Measurements from ENCODE around the gene UTS2.

UTS2 gene, protein sequence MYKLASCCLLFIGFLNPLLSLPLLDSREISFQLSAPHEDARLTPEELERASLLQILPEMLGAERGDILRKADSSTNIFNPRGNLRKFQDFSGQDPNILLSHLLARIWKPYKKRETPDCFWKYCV

DNA sequence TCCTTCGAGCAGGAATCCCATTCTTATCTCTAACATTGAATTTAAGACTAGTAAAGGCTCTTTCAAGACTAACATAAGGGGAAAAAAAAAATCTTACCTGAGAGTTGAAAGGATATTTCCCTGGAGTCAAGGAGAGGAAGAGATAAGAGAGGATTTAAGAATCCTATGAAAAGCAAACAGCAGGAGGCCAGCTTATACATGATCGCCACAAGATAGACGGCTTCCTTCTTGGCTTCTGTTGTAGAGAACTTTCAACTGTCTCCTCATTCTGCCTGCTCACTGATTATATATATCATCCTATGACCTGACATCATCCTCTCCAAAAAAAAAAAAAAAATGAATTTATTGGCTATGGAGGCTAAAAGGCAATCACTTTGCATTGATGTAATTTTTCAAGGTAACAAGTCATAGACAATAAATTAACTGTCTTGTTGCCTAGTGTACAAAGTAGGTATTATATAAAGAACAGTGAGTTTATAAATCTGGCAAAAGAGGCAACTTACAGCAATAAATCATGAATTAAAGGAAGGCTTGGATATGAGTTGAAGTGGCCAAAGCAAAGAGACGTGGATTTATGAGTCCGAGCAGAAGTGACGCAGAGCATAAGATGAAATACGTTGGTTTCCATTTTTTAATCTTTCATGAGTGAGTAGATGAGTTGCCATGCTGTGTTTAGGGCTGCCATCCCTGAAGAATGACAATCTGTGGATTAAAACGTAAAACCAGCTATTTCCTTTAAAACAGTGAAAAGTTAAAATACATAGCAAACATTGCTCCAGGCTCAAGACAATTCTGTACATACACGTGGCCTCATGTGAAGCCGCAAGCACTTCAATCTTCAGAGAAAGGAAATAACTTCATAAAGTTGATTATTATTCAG lies at the start of gene UTS2:
Gene UTS2, minus strand, starts transcription at position 262 of the 880 bp plus-strand sequence. Its CDS starts 62 bp downstream, at position 200.
- no peak for DNase-seq (ENCODE audit: low read depth in 2 of 2)

DNA sequence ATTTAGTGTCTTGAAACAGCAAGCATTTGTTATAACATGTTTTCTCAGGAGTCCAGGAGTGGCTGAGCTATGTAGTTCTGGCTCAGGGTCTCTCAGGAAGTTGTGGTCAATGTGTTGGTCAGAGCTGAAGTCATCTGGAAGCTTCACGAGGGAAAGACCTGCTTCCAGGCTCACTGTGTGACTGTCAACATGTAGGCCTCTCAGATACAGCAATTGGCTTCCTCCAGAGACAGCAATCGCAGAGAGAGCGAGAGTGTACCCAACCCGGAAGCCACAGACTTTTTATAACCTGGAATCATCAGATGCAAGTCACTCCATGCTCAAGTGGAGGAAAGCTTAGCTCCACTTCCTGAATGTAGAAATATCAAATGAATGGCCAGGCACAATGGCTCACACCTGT lies 46.9 kb upstream of the UTS2 start:
- DNase-seq (ENCODE audit: low read depth in 2 of 2) = no peak

DNA sequence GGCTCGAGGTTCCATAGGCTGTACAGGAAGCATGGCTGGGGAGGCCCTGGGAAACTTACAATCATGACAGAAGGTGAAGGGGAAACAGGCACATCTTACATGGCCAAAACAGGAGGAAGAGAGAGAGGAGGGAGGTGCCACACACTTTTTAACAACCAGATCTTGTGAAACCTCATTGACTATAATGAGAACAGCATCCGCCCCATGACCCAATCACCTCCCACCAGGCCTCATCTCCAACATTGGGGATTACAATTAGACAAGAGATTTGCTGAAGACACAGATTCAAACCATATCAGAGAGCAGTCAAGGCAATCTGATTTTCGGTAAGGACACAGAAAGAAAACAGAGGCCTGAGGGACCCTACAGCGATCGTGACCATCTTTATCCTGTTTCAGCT lies 46.1 kb upstream of the UTS2 start:
- no peak for DNase-seq (ENCODE audit: low read depth in 2 of 2)

DNA sequence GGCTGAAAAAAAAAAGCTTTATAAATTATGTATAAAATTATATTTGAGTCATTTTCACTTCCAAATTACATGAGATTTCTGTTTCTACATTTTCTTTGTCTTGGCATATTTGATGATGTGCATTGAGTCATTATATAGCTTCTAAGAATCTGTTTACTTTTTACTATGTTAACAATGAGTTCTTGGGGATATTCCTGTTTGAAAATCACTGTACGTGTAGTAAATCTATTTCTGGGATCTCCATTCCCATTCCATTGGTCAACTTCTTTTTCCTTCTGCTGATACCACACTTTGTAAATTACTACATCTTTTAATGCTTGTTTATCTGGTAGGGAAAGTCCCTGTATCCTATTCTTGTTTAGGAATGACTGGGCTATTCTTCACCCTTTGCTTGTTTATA lies 44.1 kb upstream of the UTS2 start:
- DNase-seq (ENCODE audit: low read depth in 2 of 2) = no peak

DNA sequence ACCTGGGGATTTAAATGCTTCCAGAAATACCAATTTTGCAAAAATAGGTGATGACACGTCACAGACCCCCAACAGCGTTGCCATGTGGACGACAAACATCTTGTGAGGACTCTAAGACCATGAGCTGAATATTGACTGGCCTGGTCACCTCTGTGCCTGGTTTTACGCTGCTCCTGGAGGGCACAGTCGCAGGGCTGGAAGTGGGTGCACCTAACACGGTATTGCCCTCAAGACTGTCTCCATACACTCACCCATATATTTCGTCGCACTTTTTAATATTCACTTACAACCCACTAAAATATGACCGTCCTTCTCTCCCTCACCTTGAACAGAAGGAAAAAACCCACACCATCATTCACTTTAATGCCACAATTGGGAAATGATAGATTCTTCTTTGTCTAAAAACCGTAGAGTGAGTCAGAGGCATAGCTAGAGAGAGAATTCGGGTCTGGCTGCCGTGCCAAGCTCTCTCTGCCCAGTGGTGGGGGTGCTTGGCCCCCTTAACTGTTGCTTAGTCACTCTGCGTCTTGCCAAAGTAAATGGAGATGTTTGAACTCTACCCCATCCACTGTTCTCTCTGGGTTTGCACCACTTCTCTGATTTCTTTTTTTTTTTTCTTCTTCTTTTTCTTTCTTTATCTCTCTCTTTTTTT lies 40.8 kb upstream of the UTS2 start:
- no peak for DNase-seq (ENCODE audit: low read depth in 2 of 2)

DNA sequence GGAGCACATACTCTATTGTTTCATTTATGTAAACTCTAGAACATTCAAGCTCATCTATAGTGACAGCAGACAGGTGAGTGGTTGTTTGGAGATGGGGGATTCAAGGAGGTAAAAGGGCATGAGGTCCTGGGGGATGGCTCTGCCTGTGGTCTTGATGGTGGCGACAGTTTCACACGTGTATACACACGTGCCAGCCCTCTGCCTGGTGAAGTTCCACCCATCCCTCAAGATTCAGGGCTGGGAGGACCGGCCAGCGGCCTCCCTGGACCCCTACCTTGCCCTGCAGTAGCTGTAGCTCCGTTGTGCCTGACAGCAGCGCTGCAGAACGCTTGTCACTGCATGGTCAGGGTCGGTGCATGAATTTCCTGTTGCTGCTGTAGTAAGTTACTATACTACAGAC lies 38.9 kb upstream of the UTS2 start:
- DNase-seq (ENCODE audit: low read depth in 2 of 2) = no peak

DNA sequence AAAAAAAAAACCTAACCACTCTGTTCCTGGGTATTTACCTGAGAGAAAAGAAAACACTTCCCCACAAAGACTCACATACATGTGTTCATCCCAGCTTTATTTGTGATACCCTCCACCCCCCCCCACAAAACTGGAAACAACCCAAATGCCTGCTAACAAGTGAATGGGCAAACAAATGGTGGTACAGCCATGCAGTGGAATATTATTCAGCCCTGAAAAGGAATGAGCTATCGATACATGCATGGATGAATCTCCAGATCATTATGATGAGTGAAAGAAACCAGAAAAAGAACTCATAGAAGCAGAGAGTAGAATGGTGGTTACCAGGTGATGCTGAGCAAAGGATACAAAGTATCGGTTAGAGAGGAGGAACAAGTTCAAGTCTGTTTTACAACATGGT lies 38.0 kb upstream of the UTS2 start:
- no peak for DNase-seq (ENCODE audit: low read depth in 2 of 2)

DNA sequence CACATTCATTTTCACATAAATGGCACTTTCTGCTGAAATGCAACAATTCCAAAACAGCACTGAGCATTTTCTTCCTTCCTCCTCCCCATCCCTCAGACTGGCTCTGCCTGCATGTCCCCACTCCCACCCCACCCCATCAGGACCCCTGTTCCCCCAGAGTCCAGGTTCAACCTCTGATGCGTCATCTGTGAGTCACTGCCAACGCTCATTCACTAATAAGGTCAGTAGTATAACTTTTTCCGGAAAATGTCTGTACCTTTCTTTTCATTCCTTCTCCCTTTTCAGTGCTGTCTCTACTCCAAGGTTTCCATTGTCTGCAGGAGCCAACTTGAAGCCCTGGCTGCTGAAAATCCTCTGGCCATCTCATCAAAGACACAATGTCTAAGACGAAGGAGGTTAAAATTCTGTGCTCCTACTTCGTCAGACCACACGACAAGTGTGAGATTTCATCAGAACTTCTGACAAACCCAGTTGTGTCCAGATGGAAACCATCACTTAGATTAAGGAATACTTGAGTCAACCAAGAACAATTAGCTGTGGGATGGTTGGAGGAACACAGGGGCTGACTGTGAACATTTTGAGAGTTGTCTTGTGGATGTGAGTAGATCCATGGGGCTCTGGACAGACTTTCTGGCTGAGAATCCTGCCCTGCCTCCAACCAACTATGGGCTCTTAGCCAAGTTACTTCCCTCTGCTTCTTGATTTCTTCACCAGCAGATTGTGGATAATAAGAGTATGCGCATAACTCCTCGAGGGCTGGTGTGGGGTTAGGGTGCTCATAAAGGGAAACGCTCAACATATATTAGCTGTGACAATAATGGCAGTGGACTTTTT lies 35.6 kb upstream of the UTS2 start:
- no peak for DNase-seq (ENCODE audit: low read depth in 2 of 2)

DNA sequence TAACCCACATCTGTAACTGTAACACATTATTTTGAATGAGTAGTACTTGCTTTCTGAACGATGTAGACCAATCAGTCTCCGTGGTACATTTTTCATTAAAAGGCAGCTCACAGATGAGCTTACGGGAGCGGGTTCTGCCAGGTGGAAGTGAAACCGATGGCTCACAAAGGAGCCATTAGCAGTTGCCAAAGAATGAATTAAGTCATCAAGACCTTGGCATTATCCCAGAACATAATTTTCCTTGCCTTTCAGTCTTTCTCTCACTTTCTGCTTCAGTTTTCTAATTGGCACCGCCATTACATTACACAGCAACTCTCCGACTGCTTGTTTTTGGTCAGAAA lies 33.5 kb upstream of the UTS2 start:
- no peak for DNase-seq (ENCODE audit: low read depth in 2 of 2)

DNA sequence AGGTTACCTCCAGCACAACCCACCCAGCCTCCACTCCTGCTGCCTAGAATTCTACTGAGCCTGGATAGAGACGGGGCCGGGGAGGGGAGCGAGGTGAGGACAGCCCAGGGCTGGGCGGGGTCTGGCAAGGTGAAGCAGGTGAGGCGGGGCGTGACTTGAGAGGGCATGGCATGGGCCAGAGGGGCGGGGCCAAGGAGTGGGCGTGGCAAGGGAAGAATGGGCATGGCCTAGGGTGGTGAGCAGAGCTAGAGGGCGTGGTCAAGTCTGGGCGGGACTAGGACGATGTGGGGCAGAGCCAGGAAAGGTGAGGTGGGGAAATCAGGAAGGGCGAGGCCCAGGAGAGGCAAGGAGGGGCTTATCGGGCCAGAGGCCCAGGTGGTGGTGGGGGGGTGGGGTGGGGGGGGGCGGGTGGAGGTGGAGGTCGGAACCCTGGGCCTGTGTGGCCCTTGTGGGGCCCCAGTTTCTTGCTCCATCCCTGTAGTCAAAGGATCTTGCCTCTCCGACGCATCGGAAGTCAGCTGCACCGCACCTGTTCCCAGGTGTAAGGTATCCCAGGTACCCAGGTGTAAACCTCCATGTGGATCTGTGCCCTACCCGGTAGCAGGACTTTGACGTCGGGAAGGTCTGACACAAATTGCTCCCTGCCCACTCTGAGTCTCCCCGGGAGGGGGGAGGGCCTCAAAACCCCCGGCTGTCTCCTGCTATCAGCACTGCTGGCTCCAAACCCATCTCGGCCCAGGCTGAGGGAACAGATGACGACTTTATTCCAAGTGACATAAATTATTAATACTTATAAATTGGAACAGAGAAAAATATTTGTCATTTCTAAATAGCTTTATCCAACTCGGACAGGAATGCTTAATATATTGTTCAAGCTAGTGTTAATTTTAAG lies 32.9 kb upstream of the UTS2 start:
- peak; percentile 3 to 28 for DNase-seq (ENCODE audit: low read depth in 2 of 2)

DNA sequence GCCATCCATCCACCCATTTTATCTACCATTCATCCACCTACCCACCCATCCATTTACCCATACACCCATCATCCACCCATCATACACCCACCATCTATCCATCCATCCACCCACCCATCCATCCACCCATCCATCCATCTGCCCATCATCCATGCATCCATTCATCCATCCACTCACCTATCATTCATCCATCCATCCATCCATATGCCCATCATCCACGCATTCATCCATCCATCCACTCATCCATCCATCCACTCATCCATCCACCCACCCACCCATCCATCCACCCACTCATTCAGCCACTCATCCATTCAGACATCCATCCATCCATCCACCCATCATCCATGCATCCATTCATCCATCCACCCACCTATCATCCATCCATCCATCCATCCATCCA lies 31.9 kb upstream of the UTS2 start:
- no peak for DNase-seq (ENCODE audit: low read depth in 2 of 2)

DNA sequence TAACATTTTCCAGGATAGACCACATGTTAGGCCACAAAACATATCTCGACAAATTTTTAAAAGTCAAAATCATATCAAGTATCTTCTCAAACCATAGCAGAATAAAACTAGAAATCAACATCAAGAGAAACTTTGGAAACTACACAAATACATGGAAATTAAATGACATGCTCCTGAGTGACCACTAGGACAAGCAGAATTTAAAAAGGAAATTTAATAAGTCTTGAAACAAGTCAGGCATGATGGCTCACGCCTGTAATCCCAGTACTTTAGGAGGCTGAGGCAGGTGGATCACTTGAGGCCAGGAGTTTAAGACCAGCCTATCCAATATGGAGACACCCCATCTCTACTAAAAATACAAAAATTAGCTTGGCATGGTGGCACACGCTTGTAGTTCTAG lies 26.4 kb upstream of the UTS2 start:
- DNase-seq (ENCODE audit: low read depth in 2 of 2) = no peak

DNA sequence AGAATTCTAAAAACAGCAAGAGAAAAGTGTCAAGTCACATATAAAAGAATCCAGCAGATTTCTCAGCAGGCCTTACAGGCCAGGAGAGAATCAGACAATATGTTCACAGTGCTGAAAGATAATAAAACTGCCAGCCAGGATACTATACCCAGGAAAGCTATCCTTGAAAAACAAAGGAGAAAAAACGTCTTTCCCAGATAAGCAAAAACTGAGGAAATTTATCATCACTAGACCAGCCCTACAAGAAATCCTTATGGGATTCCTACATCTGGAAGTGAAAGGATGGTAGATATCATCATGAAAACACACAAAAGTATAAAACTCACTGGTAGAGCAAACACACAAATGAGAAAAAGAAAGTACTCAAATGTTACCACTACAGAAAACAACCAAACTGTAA lies 25.2 kb upstream of the UTS2 start:
- DNase-seq (ENCODE audit: low read depth in 2 of 2) = no peak

DNA sequence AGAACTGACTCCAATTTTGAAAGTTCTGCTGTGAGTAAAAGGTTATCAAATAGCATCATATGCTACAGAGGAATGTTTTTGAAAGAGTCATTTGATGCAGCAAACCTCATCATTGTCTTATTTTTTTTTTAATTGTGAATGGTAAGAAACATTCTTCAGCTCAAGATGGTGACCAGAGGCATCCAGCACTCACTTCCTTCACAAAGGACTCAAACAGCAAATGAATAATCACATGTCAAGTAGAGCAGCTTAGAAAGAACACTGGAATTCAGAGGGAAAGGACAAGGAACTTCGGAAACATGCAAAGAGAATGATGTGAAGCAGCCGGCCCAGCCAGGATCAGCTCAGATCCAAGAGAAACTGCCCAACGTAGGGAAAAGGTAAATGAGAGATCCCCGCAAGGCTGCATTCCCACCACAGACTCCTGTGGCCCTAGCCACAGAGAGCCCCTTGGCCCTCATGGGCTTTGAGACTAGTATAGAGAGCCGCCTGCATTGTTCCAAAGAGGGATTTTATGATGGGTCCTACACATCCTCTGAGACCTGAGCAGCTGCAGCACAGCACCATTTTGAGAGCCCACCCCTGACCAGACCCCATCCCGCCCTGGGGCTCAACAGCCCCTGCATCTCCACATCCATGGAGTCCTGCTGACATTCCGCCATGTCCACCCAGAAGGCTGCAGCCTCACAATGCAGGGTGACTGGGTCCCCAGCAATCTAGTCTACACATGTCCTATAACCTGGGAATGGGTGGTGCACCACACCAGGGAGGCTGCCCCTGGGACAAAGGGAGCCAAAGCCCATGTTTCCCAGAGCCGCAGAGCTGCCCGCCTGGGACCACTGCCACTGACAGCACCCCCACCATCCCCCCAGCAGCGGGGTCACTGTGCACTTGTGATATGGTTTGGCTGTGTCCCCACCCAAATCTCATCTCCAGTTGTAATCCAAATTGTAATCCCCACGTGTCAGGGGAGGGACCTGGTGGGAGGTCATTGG lies 21.2 kb upstream of the UTS2 start:
- DNase-seq (ENCODE audit: low read depth in 2 of 2) = no peak

DNA sequence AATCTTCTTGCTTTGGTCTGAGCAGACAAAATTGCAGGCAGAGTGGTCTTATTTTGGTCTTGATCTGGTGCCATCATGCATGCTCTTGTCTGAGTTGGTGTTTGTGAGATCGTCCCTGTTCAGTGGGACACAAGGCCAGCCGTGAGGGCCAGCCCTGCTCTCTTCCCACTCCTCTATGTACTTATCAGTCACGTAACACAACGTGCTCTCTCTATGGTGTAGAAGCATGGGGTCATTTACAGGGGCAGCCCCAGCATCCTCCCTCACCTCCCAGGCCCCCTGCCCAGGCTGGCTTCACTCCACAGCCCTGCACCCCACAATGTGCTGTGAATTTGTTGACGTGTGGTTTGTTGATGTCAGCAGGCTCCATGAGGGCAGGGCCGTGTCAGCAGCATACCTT lies 18.3 kb upstream of the UTS2 start:
- no peak for DNase-seq (ENCODE audit: low read depth in 2 of 2)

DNA sequence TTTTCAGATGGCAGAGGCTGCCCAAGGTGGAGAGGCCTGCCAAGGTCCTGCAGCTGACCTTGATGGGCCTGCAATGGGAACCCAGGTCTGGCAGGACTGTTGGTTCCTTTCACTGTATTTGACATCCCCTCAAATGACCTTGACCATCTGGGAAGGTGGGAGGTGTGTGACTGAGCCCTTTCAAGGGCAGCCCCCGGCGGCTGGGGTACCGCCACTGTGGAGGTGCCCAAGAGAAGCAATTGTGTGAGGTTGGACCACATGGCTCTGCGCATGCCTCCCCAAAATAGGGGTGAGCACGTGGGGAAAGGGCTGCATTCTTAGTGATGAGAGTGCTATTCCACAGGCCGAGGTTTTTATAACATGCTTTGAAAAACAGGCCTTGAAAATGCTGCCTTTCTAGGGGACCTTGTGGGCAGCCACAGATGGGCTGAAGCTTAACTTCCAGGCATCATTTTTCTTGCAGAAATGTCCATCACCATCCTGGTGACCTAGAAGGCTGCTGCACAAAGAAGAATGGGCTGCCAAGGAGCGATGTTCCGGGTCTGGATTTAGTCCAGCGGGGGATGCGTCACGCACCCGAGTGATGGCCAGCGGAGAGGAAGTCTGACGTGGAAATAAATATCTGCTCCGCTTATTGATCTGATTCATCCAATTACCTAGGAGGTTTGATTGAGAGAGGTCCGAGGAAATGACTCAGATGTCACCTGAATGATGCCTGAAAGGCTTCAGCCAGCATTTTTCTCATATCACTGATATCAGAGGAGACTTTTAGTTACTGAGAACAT lies 16.5 kb upstream of the UTS2 start:
- no peak for DNase-seq (ENCODE audit: low read depth in 2 of 2)

DNA sequence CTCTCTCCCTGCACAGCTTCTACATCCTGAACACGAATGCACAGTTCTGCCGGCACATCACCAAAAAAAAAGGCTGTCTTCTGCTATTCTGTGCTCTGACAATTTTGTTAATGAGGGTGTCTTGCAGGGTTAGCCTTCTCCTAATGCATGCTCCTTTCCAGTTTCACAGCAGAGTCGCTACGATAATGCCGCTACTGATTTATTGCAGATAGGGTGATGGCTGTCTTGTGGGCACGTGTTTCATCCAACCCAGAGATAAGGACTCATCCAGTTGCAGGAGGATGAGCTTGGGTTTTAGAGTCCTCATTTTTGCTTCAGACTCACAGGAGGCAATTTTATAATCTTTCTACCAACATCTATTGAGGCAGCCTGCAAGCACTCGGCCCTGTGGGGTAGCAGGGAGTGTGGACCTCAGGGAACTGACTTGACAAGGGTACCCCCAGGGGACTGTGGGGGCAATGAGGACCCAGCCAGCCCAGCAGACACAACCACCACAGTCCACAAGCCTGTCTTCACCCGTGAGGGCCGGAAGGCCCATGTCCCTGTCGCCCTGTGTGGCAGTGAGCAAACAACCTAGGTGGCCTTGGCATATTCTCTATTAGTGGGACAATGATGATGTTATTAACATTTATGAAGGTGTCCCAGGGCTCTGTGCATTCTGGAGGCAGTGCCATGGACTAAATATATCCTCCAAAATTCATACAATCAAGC lies 15.4 kb upstream of the UTS2 start:
- no peak for DNase-seq (ENCODE audit: low read depth in 2 of 2)

DNA sequence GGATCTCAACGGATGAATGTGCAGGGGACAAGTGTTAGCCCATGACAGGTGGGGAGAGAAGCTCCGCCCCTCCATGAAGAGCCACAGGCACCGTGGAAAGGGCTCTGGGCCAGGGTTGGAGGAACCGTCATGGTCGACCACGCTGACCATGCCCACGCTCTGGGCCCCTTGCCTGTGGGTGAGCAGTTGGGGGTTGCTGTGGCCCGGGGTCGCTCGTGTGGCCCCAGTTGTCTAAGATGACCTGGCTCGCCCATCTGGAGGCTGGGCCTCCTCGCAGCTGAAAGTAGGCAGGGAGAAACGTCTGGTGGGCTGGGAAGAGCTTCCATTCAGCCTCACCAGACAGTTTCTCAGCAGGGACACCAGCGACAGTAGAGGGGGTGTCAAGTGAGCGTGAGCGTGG lies 13.1 kb upstream of the UTS2 start:
- no peak for DNase-seq (ENCODE audit: low read depth in 2 of 2)
